GM12874 (cell line): Measurements from ENCODE around the gene TEKT2.

Experiments
- TF ChIP-seq, protein P1 (sequence below): IDR thresholded peaks from 2 replicates; pipeline ENCODE4 v1.5.1; 2011; ENCODE audit warnings: low read depth, mild to moderate bottlenecking, control low read depth, low read length, moderate library complexity; ENCODE audit not compliant: insufficient read depth

TEKT2 gene, protein sequence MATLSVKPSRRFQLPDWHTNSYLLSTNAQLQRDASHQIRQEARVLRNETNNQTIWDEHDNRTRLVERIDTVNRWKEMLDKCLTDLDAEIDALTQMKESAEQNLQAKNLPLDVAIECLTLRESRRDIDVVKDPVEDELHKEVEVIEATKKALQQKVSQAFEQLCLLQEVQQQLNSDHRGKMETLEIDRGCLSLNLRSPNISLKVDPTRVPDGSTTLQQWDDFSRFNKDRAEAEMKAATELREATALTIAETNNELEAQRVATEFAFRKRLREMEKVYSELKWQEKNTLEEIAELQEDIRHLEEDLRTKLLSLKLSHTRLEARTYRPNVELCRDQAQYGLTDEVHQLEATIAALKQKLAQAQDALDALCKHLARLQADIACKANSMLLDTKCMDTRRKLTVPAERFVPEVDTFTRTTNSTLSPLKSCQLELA

DNA sequence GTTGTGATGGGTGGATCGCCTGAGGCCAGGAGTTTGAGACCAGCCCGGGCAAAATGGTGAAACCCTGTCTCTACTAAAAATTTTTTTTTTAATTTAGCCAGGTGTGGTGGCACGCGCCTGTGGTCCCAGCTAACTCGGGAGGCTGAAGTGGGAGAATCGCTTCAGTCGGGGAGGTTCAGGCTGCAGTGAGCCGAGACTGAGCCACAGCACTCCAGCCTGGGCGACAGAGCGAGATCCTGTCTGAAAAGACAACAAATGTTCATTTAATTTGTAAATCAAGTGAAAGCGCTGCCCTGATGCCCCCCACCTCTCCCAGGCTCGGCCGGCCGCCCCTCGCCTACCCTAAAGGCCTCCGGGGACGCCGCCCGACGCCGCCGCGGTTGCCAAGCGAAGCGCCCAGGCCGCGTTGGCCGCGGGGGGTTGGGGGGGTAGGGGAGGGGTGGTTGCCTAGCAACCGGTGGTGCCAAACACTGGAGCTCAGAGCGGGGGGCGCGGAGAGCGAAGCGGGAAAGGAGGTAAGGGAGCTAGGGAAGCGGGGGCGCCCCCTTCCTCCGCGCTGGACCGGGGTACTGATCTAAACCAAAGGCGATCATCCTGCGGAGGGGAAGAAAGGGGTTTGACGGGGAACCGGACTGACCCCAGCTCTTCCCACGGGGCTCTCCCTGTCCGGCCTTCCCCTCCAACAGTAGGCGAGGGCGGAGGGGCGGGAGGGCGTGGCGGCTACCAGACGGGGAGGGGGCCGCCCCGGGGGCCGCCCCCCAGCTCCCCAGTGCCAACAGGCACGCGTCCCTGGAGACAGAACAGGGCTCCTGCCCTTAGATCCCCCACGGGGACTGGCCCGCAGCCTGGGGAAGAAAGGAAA is at the start of gene TEKT2:
Gene TEKT2 (plus strand): TSS at position 460 of the 862 bp plus-strand sequence. CDS start 828 bp downstream, outside the sequence.
- TF ChIP-seq, protein P1, sequence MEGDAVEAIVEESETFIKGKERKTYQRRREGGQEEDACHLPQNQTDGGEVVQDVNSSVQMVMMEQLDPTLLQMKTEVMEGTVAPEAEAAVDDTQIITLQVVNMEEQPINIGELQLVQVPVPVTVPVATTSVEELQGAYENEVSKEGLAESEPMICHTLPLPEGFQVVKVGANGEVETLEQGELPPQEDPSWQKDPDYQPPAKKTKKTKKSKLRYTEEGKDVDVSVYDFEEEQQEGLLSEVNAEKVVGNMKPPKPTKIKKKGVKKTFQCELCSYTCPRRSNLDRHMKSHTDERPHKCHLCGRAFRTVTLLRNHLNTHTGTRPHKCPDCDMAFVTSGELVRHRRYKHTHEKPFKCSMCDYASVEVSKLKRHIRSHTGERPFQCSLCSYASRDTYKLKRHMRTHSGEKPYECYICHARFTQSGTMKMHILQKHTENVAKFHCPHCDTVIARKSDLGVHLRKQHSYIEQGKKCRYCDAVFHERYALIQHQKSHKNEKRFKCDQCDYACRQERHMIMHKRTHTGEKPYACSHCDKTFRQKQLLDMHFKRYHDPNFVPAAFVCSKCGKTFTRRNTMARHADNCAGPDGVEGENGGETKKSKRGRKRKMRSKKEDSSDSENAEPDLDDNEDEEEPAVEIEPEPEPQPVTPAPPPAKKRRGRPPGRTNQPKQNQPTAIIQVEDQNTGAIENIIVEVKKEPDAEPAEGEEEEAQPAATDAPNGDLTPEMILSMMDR, result no peak

DNA sequence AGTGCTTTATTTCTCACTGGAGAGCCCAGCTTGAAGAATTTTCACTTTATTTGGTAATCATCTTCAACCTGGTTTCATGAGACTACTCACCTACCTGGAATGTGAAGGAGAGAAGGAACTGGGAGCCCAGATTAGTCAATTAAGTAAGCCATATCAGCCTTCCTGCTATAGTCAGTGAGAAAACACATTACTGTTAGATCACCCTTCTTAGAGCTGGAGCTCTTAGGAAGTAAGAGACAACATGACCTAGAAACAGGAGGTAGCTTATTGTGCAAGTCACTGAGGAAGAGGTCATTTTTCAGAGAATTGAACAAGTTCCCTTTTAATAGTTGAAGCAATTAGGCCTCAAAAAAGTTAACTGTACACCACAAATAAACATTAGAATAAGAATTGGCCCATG is 49.2 kb upstream of the TEKT2 start:
- TF ChIP-seq, protein P1, result no peak

DNA sequence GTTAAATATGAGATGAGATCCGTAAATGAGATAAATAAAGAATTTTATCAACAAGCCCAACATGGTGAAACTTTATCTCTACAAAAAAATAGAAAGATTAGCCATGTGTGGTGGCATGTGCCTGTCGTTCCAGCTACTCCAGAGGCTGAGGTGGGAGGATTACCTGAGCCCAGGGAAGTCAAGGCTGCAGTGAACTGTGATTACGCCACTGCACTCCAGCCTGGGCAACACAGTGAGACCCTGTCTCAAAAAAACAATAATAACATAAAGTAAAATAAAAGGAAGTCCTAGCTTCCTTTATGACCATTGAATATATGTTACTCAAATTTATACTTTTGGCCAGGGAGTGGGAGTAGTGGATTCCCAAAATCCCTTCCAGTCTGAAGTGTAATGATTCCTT is 48.7 kb upstream of the TEKT2 start:
- TF ChIP-seq, protein P1, result no peak

DNA sequence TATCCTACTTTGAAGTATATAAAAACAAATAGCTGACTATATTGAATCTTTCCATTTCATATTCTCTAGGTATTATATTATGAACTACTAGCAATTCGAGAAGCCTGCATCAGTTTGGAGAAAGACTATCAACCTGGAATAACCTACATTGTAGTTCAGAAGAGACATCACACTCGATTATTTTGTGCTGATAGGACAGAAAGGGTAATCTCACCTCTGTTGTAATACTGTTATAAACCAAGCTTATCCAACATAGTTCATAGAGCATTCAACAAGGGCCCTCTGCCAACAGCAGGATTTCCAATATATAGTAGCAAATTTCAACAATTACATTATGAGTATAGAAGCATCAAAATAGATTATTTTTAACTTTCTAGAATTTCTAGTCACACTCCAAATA is 43.7 kb upstream of the TEKT2 start:
- TF ChIP-seq, protein P1, result no peak

DNA sequence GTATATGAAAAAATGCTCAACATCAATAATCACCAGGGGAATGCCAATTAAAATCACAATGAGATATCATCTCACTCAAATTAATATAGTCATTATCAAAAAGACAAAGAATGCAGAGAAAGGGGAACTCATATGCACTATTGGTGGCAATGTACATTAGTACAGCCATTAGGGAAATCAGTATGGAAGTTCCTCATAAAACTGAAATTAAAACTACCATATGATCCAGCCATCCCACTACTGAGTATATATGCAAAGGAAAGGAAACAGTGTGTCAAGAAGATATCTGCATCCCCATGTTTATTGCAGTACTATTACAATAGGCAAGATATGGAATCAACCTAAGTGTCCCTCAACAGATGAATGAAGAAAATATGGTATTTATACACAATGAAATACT is 32.1 kb upstream of the TEKT2 start:
- TF ChIP-seq, protein P1, result no peak

DNA sequence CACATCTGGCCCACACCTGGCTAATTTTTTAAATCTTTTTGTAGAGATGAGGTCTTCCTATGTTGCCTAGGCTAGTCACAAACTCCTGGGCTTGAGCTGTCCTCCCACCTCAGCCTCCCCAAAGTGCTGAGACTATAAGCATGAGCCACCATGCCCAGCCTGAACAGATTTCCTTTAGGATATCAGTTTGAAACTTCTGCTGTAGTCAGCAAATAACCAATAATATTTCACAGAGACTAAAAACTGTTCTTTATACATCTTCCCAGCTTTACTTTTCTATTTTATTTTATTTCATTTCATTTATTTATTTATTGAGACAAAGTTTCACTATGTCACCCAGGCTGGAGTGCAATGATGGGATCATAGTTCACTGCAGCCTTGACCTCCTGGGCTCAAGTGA is 29.9 kb upstream of the TEKT2 start:
- TF ChIP-seq, protein P1, result no peak

DNA sequence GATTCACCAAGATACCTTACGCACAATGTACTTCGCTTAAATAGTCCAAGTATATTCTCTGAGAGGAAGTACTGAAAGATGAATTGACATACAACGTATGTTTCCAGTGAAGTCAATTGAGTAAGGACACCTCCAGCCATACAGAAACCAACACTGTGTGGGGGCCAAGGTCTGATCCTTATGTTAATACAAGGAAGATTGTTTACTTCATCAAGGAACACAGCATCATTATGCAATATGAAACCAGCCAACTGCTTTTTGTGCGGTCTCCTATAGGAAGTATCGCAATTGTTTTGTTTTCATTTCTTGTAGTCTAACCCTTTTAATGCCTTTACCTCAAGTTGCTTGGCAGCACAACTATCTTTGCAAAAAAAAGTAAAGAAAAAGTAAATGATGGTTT is 28.2 kb upstream of the TEKT2 start:
- TF ChIP-seq, protein P1, result no peak
